HCT116 (cell line): ENCODE data around the gene THBD. TPM values are rescaled to one million over a fixed set of nuclear protein-coding genes. Genes with fewer than 3 reads are reported as not detected.

Source experiments
- ATAC-seq: fragments of 200-7000 bp; cut with Tn5 transposase; 2 replicates; pipeline ENCODE4 v1.9.1; 2020; ENCODE audit warnings: mild to moderate bottlenecking, moderate library complexity
- BruUV-seq: library from RNA; stranded (reverse); fragments of 400-500 nt; replicated peaks from 2 replicates; lab custom pipeline; 2021; lab: Mats Ljungman, UMichigan
- CTCF ChIA-PET: fragments of 300-600 bp; sonication (Branson Sonifier 250); formaldehyde crosslinking; loops from one replicate; lab custom pipeline; 2021; ENCODE audit warnings: antibody characterized with exemption; lab: Charles Lee
- POLR2A ChIA-PET: fragments of 300-600, 350-600 bp; sonication (Branson Sonifier 250); formaldehyde crosslinking; loops from one replicate; lab custom pipeline; 2021; ENCODE audit warnings: antibody characterized with exemption; lab: Charles Lee
- RAD21 ChIA-PET, 2 experiments: fragments of 300-600 bp; sonication (Branson Sonifier 250); formaldehyde crosslinking; loops; one replicate each; lab custom pipeline; 2023; ENCODE audit warnings: low total read pairs in 2 of 2; ENCODE audit not compliant: uncharacterized antibody in 2 of 2, unreplicated experiment in 2 of 2, low non-redundant PET in 1 of 2; lab: Charles Lee
- DNase-seq: peaks from one replicate; pipeline ENCODE4 v3.0.0-alpha.2; 2010; ENCODE audit warnings: low read depth, low spot score
- H2AFZ ChIP-seq: fragments of 200-600 bp; shearing (Covaris generic), sonication (generic); 2 replicates; pipeline ENCODE4 v1.6.1; 2017; ENCODE audit warnings: low read depth, mixed run types, mixed read lengths, antibody characterized with exemption, low read length; ENCODE audit not compliant: poor library complexity, severe bottlenecking
- H3K27ac ChIP-seq: 2 replicates; pipeline ENCODE4 v1.5.1; 2012; ENCODE audit warnings: low read depth, low read length
- H3K27me3 ChIP-seq: fragments of 200-600 bp; sonication (generic); 2 replicates; pipeline ENCODE4 v1.6.1; 2016; ENCODE audit warnings: mixed run types, low read length, mixed read lengths; ENCODE audit not compliant: insufficient read depth
- H3K36me3 ChIP-seq, 2 experiments: fragments of 200-500 bp in 1 of 2; fragments of 200-600 bp in 1 of 2; sonication (Bioruptor generic) in 1 of 2; sonication (generic) in 1 of 2; 2 replicates each; pipeline versions ENCODE4 v1.5.1 to v1.6.1; 2014 to 2016; ENCODE audit warnings: low read length in 2 of 2, inconsistent platforms in 1 of 2, mixed read lengths in 1 of 2, mixed run types in 1 of 2; ENCODE audit not compliant: insufficient read depth in 2 of 2, control insufficient read depth in 1 of 2
- H3K4me1 ChIP-seq, 2 experiments: fragments of 200-600 bp in 1 of 2; sonication (generic) in 1 of 2; 2 replicates each; pipeline versions ENCODE4 v1.5.1 to v1.6.1; 2012 to 2017; ENCODE audit warnings: low read length in 2 of 2, inconsistent platforms in 1 of 2, mild to moderate bottlenecking in 1 of 2, mixed read lengths in 1 of 2, mixed run types in 1 of 2, moderate library complexity in 1 of 2; ENCODE audit not compliant: insufficient read depth in 2 of 2, control insufficient read depth in 1 of 2
- H3K4me2 ChIP-seq: fragments of 200-600 bp; sonication (generic); 2 replicates; pipeline ENCODE4 v1.6.1; 2017; ENCODE audit warnings: mixed run types, low read length, mixed read lengths
- H3K4me3 ChIP-seq, 2 experiments: fragments of 200-600 bp in 1 of 2; sonication (generic) in 1 of 2; replicated peaks in 1 of 2; 2 replicates each; pipeline ENCODE4 v1.5.1; 2011 to 2016; ENCODE audit warnings: low read length in 2 of 2, control low read depth in 1 of 2, low read depth in 1 of 2, mild to moderate bottlenecking in 1 of 2, mixed read lengths in 1 of 2, mixed run types in 1 of 2
- H3K79me2 ChIP-seq: fragments of 200-600 bp; sonication (generic); 2 replicates; pipeline ENCODE4 v1.6.1; 2017; ENCODE audit warnings: mild to moderate bottlenecking, mixed run types, low read length, moderate library complexity, mixed read lengths; ENCODE audit not compliant: insufficient read depth
- H3K9ac ChIP-seq: fragments of 200-600 bp; sonication (generic); 2 replicates; pipeline ENCODE4 v1.6.1; 2016; ENCODE audit warnings: low read length, mixed read lengths
- H3K9me2 ChIP-seq: fragments of 200-600 bp; sonication (generic), shearing (Covaris generic); 2 replicates; pipeline ENCODE4 v1.6.1; 2017; ENCODE audit warnings: mixed run types, mild to moderate bottlenecking, moderate library complexity; ENCODE audit not compliant: insufficient read depth
- H3K9me3 ChIP-seq, 2 experiments: fragments of 200-500 bp in 1 of 2; fragments of 200-600 bp in 1 of 2; sonication (Bioruptor generic) in 1 of 2; sonication (generic) in 1 of 2; 2 replicates each; pipeline ENCODE4 v1.6.1; 2014 to 2017; ENCODE audit warnings: low read length in 2 of 2, mixed read lengths in 2 of 2, inconsistent platforms in 1 of 2, low read depth in 1 of 2, mild to moderate bottlenecking in 1 of 2, mixed run types in 1 of 2, moderate library complexity in 1 of 2; ENCODE audit not compliant: control insufficient read depth in 1 of 2, insufficient read depth in 1 of 2
- H4K20me1 ChIP-seq: fragments of 200-600 bp; sonication (generic), shearing (Covaris generic); 2 replicates; pipeline ENCODE4 v1.6.1; 2017; ENCODE audit warnings: mixed run types, mild to moderate bottlenecking, moderate library complexity; ENCODE audit not compliant: insufficient read depth
- ATF3 ChIP-seq: IDR thresholded peaks from 2 replicates; pipeline ENCODE4 v1.6.1; 2012
- CEBPB ChIP-seq: IDR thresholded peaks from 2 replicates; pipeline ENCODE4 v1.6.1; 2012; ENCODE audit warnings: low read depth
- CTCF ChIP-seq, 3 experiments: fragments of 200-600 bp in 1 of 3; sonication (generic) in 1 of 3; IDR thresholded peaks in 2 of 3; conservative IDR thresholded peaks in 1 of 3; 2 replicates each; pipeline ENCODE4 v1.5.1; 2012 to 2017; ENCODE audit warnings: low read depth in 2 of 3, low read length in 2 of 3, antibody characterized with exemption in 1 of 3, borderline replicate concordance in 1 of 3, control low read depth in 1 of 3, mild to moderate bottlenecking in 1 of 3, mixed read lengths in 1 of 3, mixed run types in 1 of 3, moderate library complexity in 1 of 3; ENCODE audit not compliant: insufficient read depth in 1 of 3
- EGR1 ChIP-seq: IDR thresholded peaks from 2 replicates; pipeline ENCODE4 v1.6.1; 2012; ENCODE audit warnings: low read depth
- ELF1 ChIP-seq: IDR thresholded peaks from 2 replicates; pipeline ENCODE4 v1.6.1; 2012; ENCODE audit warnings: low read depth, borderline replicate concordance
- EZH2 ChIP-seq: fragments of 200-600 bp; sonication (generic); IDR thresholded peaks from 2 replicates; pipeline ENCODE4 v1.6.1; 2017; ENCODE audit warnings: antibody characterized with exemption, mixed run types
- EZH2phosphoT487 ChIP-seq: fragments of 200-600 bp; IDR thresholded peaks from 2 replicates; pipeline ENCODE4 v1.6.1; 2018; ENCODE audit warnings: antibody characterized with exemption, borderline replicate concordance
- FOSL1 ChIP-seq: IDR thresholded peaks from 2 replicates; pipeline ENCODE4 v1.6.1; 2012; ENCODE audit warnings: low read depth
- JUND ChIP-seq: IDR thresholded peaks from 2 replicates; pipeline ENCODE4 v1.6.1; 2012
- POLR2A ChIP-seq: IDR thresholded peaks from 2 replicates; pipeline ENCODE4 v1.7.0; 2011; ENCODE audit warnings: borderline replicate concordance; ENCODE audit not compliant: insufficient read depth, insufficient read length; ENCODE audit errors: extremely low read depth
- POLR2AphosphoS5 ChIP-seq: IDR thresholded peaks from 2 replicates; pipeline ENCODE4 v1.6.1; 2011; ENCODE audit warnings: mild to moderate bottlenecking, low read depth, low read length, moderate library complexity
- REST ChIP-seq: IDR thresholded peaks from 2 replicates; pipeline ENCODE4 v1.6.1; 2012; ENCODE audit warnings: low read depth
- SIN3A ChIP-seq: IDR thresholded peaks from 2 replicates; pipeline ENCODE4 v1.6.1; 2012; ENCODE audit warnings: low read depth
- SRF ChIP-seq: IDR thresholded peaks from 2 replicates; pipeline ENCODE4 v1.6.1; 2012; ENCODE audit warnings: low read depth
- YY1 ChIP-seq: IDR thresholded peaks from 2 replicates; pipeline ENCODE4 v1.6.1; 2011; ENCODE audit warnings: low read length, low read depth, moderate library complexity, mild to moderate bottlenecking; ENCODE audit not compliant: insufficient replicate concordance; ENCODE audit errors: extremely low read depth
- ZBTB33 ChIP-seq: IDR thresholded peaks from 2 replicates; pipeline ENCODE4 v1.6.1; 2011; ENCODE audit warnings: mild to moderate bottlenecking, low read length, moderate library complexity; ENCODE audit not compliant: insufficient replicate concordance; ENCODE audit errors: extremely low read depth
- ZFX ChIP-seq: fragments of 450-650 bp; IDR thresholded peaks from 2 replicates; pipeline ENCODE4 v1.6.1; 2017
- intact Hi-C: fragments of 100-400 bp; cut with micrococcal nuclease; formaldehyde crosslinking; loops from 2 replicates; pipeline ENCODE4 v1.10.0; 2022
- total RNA-seq: library from RNA; stranded (reverse); gene quantifications from one replicate; pipeline ENCODE4 v1.2.1, GENCODE V29; 2021; ENCODE audit not compliant: unreplicated experiment

The THBD gene
- total RNA-seq, 1 experiment from 2014 or later, result 0.39 TPM

- TF ChIP-seq ZBTB33, result no peak
Measured at GRCh38 chr20:23031346-23031745, 18.1 kb downstream of the THBD start (continued).

GRCh38 chr20:23029324-23029723 is 20.1 kb downstream of the THBD start:
- Histone ChIP-seq H3K4me3 (no peak overlapping the region), H3K9ac (no peak overlapping the region), H3K27ac (no peak overlapping the region), H2AFZ (no peak overlapping the region), H3K79me2 (no peaks in the 10 kb centered on the region), H4K20me1 (no peaks in the 10 kb centered on the region), H3K27me3 (peaks cover 21% of the 10 kb centered on the region; the same call in 1 of the 2 replicates), H3K4me1 (no peaks in the 10 kb centered on the region), H3K9me2 (no peaks in the 10 kb centered on the region), H3K36me3 (no peaks in the 10 kb centered on the region), H3K4me2 (no peak overlapping the region), H3K9me3 (no peaks in the 10 kb centered on the region)
- ChIA-PET CTCF (no interaction called here), RAD21 (no interaction called here), POLR2A (no interaction called here)
- ATAC-seq (no peak), DNase-seq (no peak)
- intact Hi-C loops, result no loop called here
- no TSS peak for BruUV-seq
- no peak for TF ChIP-seq REST
- no peak for TF ChIP-seq SRF
- TF ChIP-seq SIN3A, result no peak
- no peak for TF ChIP-seq ATF3
- TF ChIP-seq YY1, result no peak
- TF ChIP-seq POLR2AphosphoS5, result no peak
- TF ChIP-seq CTCF (IDR thresholded peaks at IDR 0.05 in 2 of 3, conservative IDR thresholded peaks at IDR 0.05 in 1 of 3; ENCODE audit: borderline replicate concordance in 1 of 3, insufficient read depth in 1 of 3, low read depth in 2 of 3, low read length in 2 of 3), result no peak
- no peak for TF ChIP-seq EZH2
- TF ChIP-seq ZFX, result no peak
- no peak for TF ChIP-seq CEBPB
- TF ChIP-seq ELF1, result no peak
- no peak for TF ChIP-seq FOSL1
- TF ChIP-seq EGR1, result no peak
- no peak for TF ChIP-seq JUND
- TF ChIP-seq EZH2phosphoT487, result no peak
- TF ChIP-seq POLR2A, result no peak
